B cell (primary cell): Measurements from ENCODE around the gene KAT8.

Experiments used
- EZH2 ChIP-seq: IDR thresholded peaks from 2 replicates; pipeline ENCODE4 v1.6.1; 2012; ENCODE audit warnings: borderline replicate concordance, low read depth, mild to moderate bottlenecking, moderate library complexity, low read length; ENCODE audit not compliant: insufficient read depth, poor library complexity, severe bottlenecking
- TF ChIP-seq, protein P1 (sequence below): fragments of 200-600 bp; IDR thresholded peaks from one replicate; pipeline ENCODE4 v1.8.0; 2022; ENCODE audit warnings: antibody characterized with exemption, mild to moderate bottlenecking

- TF ChIP-seq, protein P1, sequence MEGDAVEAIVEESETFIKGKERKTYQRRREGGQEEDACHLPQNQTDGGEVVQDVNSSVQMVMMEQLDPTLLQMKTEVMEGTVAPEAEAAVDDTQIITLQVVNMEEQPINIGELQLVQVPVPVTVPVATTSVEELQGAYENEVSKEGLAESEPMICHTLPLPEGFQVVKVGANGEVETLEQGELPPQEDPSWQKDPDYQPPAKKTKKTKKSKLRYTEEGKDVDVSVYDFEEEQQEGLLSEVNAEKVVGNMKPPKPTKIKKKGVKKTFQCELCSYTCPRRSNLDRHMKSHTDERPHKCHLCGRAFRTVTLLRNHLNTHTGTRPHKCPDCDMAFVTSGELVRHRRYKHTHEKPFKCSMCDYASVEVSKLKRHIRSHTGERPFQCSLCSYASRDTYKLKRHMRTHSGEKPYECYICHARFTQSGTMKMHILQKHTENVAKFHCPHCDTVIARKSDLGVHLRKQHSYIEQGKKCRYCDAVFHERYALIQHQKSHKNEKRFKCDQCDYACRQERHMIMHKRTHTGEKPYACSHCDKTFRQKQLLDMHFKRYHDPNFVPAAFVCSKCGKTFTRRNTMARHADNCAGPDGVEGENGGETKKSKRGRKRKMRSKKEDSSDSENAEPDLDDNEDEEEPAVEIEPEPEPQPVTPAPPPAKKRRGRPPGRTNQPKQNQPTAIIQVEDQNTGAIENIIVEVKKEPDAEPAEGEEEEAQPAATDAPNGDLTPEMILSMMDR: peak; percentile 90
- no peak for TF ChIP-seq EZH2
Observed at GRCh38 chr16:31142109-31143010, 24.9 kb downstream of the KAT8 start.
